T-helper 17 cell (primary cell): ENCODE results near the gene IREB2. TPM values are rescaled to one million over a fixed set of nuclear protein-coding genes. Genes with fewer than 3 reads are reported as not detected.
A peak's percentile ranks its signal among the peaks of the same experiment; 100 is the strongest.
"Not testable (repeated sequence)": the region's sequence is repeated elsewhere in the genome, so short reads cannot be mapped to it uniquely, and the experiment has no call there.

Experiments
- ATAC-seq: fragments of 150-1000 bp; cut with Tn5 transposase; 2 replicates; pipeline ENCODE4 v1.10.0; 2021; ENCODE audit warnings: mild to moderate bottlenecking, moderate library complexity
- DNase-seq, 3 donors: peaks; one replicate each; pipeline versions ENCODE4 v3.0.0 to v3.0.0-alpha.2; 2020 to 2021
- H3K9me3 ChIP-seq: one replicate; pipeline ENCODE4 v1.7.0; 2013; ENCODE audit warnings: low read length, mild to moderate bottlenecking; ENCODE audit not compliant: control insufficient read depth, poor library complexity, severe bottlenecking
- H3K27ac Mint-ChIP-seq: one replicate; pipeline ENCODE4 v1.8.0; 2022; ENCODE audit warnings: mild to moderate bottlenecking, moderate library complexity, mixed read lengths
- H3K27me3 Mint-ChIP-seq: one replicate; pipeline ENCODE4 v1.8.0; 2022; ENCODE audit warnings: mixed read lengths
- H3K36me3 Mint-ChIP-seq: one replicate; pipeline ENCODE4 v1.8.0; 2022; ENCODE audit warnings: low read depth, mixed read lengths
- H3K4me1 Mint-ChIP-seq: one replicate; pipeline ENCODE4 v1.8.0; 2022; ENCODE audit warnings: mild to moderate bottlenecking, mixed read lengths
- H3K4me3 Mint-ChIP-seq: one replicate; pipeline ENCODE4 v1.8.0; 2022; ENCODE audit warnings: mild to moderate bottlenecking, moderate library complexity, mixed read lengths
- total RNA-seq, 4 donors: library from RNA in 2 of 4; stranded (reverse) in 2 of 4; gene quantifications; one replicate each; pipeline ENCODE4 v1.2.3 and lab custom pipeline; 2022 to 2026

Gene IREB2
- total RNA-seq, 2 donors from 2014 or later = 51.9 to 56.3 TPM

DNA sequence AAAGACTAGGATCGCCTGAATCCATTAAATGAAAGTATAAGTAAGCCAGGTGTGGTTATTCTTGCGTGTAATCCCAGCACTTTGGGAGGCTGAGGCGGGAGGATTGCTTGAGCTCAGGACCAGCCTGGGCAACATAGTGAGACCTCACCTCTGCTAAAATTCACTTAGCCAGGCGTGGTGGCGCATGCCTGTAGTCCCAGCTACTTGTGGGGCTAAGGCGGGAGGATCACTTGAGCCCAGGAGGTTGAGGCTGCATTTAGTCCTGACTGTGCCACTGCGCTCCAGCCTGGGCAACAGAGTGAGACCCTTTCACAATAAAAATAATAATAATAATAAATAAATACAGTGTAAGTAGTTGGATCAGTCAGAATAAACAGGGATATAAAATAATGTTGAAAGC, 43.9 kb downstream of the IREB2 start:
- ATAC-seq = no peak
- peaks cover 3% of the 10 kb centered on the region for H3K36me3 Mint-ChIP-seq

DNA sequence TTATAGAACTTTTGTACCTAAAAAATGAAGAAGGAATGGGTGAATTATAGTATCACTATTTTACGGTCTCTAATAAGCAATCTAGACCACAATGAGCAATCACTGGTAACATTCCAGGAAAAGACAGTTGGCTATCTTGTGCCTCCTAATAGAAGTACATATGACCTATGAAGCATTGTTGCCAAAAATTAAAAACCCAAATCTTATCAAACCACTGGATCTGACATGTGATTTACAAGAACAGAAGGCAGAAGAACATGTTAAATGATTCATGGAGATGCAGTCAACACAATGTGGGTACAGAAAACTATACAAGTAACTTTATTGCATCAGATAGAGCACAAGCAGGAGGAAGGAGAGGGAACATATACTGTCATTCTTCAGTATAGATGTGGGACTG, 54.9 kb downstream of the IREB2 start:
- Mint-ChIP-seq H3K4me1 (peaks cover 6% of the 10 kb centered on the region), H3K27ac (no peak overlapping the region), H3K27me3 (no peaks in the 10 kb centered on the region), H3K4me3 (no peak overlapping the region), H3K36me3 (peaks cover 5% of the 10 kb centered on the region)
- H3K9me3 ChIP-seq = no peaks in the 10 kb centered on the region
- no peak for DNase-seq
- no peak for ATAC-seq

More for the DNA sequence above, 43.9 kb downstream of the IREB2 start:
- Mint-ChIP-seq H3K27ac (no peak overlapping the region), H3K4me3 (no peak overlapping the region), H3K27me3 (no peaks in the 10 kb centered on the region), H3K4me1 (no peaks in the 10 kb centered on the region)
- no peak for DNase-seq
- H3K9me3 ChIP-seq = no peaks in the 10 kb centered on the region

DNA sequence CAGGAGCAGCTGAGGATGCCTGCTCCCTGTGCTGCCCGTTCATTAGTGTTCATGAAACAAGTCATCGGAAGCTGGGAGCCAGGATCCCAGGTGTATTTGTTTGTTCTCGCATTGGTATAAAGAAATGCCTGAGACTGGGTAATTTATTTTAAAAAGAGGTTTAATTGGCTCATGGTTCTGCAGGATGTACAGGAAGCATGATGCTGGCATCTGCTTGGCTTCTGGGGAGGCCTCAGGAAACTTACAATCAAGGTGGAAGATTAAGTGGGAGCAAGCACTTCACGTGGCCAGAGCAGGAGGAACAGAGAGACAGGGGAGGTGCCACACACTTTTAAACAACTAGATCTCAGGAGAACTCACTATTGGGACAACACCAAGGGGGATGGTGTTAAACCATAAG, 63.8 kb downstream of the IREB2 start:
- ATAC-seq = no peak
- H3K9me3 ChIP-seq = no peaks in the 10 kb centered on the region
- H3K4me3 Mint-ChIP-seq = no peak overlapping the region
- H3K36me3 Mint-ChIP-seq = peaks cover 2% of the 10 kb centered on the region
- peaks cover 5% of the 10 kb centered on the region for H3K4me1 Mint-ChIP-seq
- no peaks in the 10 kb centered on the region for H3K27me3 Mint-ChIP-seq
- H3K27ac Mint-ChIP-seq = no peak overlapping the region
- no peak for DNase-seq

DNA sequence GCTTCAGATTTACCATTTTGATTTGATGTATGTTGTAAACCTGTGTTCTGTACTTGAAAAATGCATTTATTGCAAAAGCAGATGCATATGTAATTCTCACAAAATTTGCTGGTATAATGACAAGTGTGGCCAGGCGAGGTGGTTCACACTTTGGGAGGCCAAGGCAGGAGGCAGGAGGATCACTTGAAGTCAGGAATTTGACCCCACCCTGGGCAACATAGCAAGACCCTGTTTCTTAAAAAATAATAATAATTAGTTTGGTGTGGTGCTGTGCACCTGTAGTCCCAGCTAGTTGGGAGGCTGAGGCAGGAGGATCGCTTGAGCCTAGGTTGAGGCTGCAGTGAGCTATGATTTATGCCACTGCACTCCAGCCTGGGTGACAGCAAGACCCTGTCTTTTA, 64.6 kb downstream of the IREB2 start:
- ATAC-seq (no peak), DNase-seq (no peak)
- no peak overlapping the region for H3K27ac Mint-ChIP-seq
- H3K4me3 Mint-ChIP-seq = no peak overlapping the region
- H3K36me3 Mint-ChIP-seq = no peaks in the 10 kb centered on the region
- H3K27me3 Mint-ChIP-seq = no peaks in the 10 kb centered on the region
- peaks cover 8% of the 10 kb centered on the region for H3K4me1 Mint-ChIP-seq
- no peaks in the 10 kb centered on the region for H3K9me3 ChIP-seq

DNA sequence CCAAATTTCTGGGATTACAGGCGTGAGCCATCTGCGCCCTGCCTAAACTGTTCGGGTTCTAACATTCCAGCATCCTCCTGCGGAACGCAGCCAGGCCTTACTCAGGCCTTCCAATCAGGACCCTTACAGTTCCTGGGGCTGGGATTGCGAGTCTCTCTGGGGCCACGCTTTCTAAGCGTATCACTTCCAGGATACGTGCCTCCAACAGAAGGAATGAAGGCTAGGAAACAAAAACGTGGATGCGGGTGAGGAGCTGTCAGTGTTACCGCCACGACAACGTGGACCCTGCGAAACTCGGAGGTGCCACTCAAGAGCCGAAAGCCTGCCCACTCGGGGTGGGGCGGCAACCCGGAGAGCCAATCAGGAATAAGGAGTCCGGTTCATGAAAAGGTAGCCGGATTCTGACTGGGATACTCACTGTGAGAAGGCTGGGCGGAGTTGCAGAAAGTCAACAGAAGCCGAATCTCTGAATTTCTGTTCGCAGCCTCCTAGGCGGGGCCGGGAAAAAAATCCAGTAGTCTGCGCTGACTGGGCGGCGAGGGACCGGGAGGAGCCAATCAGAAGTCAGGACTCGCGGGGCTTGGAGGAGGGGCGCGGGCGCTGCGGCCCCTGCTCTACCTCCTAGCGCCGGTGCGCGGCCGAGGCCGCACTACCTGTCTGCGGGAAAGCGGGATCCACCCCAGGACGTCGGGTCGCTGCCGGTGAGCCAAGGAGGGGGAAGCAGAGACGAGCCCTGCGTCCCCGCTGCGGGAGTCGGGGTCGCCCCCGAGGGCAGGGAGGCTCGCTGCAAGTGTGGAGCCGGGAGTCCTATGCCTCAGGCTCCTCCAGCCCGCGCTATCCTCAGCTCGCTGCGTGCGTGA, 69.2 kb downstream of the IREB2 start, which contains the start of gene HYKK:
Gene HYKK, plus strand, starts transcription at position 607 of the 860 bp plus-strand sequence. CDS start 5,512 bp downstream, outside the sequence.
- ATAC-seq (peak; percentile 86), DNase-seq (peak; percentile 38 to 65 (median 51))

DNA sequence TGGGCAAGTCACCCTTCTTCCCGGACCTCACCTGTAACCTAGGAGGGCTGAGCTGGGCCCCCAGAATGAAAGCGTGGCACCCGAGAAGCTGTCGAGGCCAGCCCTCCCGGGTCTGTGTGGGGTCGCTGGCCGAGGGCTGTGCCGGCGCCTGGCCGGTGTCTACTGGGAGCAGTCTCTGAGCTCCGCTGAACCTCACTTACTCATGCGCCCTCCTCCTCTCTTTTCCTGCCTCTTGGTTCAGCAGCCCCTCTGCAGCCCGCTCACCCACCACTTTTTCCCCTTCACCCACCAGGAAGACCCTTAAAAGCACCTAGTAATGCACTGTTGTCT, 69.8 kb downstream of the IREB2 start:
- H3K4me3 Mint-ChIP-seq = peak overlapping the region; percentile 96
- DNase-seq = no peak

More for the DNA sequence above, 69.2 kb downstream of the IREB2 start, which contains the start of gene HYKK:
- H3K27ac Mint-ChIP-seq = peak within 1 kb of the TSS; percentile 75
- H3K4me1 Mint-ChIP-seq = peaks cover 17% of the 10 kb centered on the region
- H3K27me3 Mint-ChIP-seq = no peaks in the 10 kb centered on the region
- no peaks in the 10 kb centered on the region for H3K9me3 ChIP-seq
- H3K36me3 Mint-ChIP-seq = no peaks in the 10 kb centered on the region
- peak within 1 kb of the TSS; percentile 96 for H3K4me3 Mint-ChIP-seq

DNA sequence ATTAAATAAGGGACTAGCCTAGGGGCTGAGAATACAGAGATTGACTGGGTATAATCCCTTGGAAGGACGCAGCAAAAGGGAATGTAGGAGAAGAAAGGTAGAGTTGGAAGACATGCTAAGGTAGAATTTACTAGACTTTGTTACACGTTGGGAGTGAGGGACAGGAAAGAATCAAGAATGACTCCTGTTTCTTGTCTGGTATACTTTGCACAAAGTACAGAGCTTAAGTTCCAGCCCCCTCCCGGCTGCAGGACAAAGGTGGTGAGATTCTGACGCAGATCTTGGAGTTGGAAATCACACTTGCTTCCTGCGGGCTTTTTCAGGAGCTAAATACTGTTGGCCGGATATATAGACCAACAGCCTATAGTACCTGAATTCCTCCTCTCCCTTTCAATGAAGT, 70.3 kb downstream of the IREB2 start:
- peaks cover 17% of the 10 kb centered on the region for H3K4me1 Mint-ChIP-seq
- peak overlapping the region; percentile 75 for H3K27ac Mint-ChIP-seq
- no peaks in the 10 kb centered on the region for H3K27me3 Mint-ChIP-seq
- ATAC-seq = no peak
- H3K4me3 Mint-ChIP-seq = peak overlapping the region; percentile 96
- DNase-seq = no peak
- no peaks in the 10 kb centered on the region for H3K36me3 Mint-ChIP-seq
- H3K9me3 ChIP-seq = no peaks in the 10 kb centered on the region

More for the DNA sequence above, 69.8 kb downstream of the IREB2 start:
- Mint-ChIP-seq H3K27me3 (no peaks in the 10 kb centered on the region), H3K4me1 (peaks cover 17% of the 10 kb centered on the region), H3K36me3 (no peaks in the 10 kb centered on the region), H3K27ac (peak overlapping the region; percentile 75)
- ATAC-seq = peak; percentile 30
- no peaks in the 10 kb centered on the region for H3K9me3 ChIP-seq

DNA sequence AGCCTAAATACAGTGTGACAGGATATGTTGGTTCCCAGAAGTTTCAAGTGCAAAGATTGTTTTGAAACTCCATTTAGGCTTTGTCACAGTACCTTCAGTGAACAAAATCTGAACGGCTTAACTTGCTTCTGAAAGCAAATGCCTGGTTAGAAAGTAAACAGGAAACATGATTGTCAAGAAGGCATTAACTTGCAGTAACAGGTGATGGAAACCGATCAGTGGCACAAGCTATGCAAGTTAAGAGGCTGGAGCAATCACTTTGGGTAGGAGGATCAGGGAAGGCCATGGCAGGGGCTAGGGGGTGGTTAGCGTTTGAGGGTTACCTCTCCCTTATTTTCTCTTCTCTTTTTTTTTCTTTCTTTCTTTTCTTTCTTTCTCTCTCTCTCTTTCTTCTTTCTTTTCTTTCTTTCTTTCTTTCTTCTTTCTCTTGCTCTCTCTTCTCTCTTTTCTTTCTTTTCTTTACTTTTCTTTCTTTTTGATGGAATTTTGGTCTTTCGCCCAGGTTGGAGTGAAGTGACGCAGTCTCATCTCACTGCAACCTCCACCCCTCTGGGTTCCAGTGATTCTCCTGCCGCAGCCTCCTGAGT, 71.8 kb downstream of the IREB2 start:
- peaks cover 17% of the 10 kb centered on the region for H3K4me1 Mint-ChIP-seq
- no peaks in the 10 kb centered on the region for H3K36me3 Mint-ChIP-seq
- no peak overlapping the region for H3K27ac Mint-ChIP-seq
- no peak for DNase-seq
- H3K4me3 Mint-ChIP-seq = peak overlapping the region; percentile 70
- ATAC-seq = no peak
- no peaks in the 10 kb centered on the region for H3K9me3 ChIP-seq
- H3K27me3 Mint-ChIP-seq = no peaks in the 10 kb centered on the region

DNA sequence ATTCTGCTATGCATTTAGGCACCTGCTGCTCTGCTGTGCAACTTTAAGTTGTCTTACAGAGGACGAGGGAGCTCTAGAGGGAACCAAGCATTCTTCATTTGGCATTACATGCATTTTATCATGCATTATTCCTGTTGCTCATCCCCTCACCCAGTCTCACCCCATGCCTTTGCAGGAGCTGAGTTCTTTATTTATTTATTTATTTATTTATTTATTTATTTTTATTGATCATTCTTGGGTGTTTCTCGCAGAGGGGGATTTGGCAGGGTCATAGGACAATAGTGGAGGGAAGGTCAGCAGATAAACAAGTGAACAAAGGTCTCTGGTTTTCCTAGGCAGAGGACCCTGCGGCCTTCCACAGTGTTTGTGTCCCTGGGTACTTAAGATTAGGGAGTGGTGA, 82.0 kb downstream of the IREB2 start:
- H3K27ac Mint-ChIP-seq, H3K36me3 Mint-ChIP-seq, H3K4me1 Mint-ChIP-seq, ATAC-seq, DNase-seq, H3K4me3 Mint-ChIP-seq, H3K27me3 Mint-ChIP-seq, H3K9me3 ChIP-seq: not testable (repeated sequence)

DNA sequence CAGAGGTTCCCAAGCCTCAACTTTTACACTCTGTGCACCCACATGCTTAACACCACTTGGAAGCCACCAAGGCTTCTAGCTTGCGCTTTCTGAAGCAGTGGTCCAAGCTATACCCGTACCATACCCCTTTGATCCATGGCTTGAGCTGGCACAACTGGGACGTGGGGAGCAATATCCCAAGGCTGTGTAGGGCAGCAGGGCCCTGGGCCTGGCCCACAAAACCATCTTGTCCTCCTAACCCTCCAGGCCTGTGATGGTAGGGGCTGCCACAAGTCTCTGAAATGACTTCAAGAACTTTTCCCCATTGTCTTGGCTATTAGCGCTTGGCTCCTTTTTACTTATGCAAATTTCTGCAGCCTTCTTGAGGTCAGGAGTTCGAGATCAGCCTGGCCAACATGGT, 86.2 kb downstream of the IREB2 start:
- ATAC-seq (no peak), DNase-seq (no peak)
- no peaks in the 10 kb centered on the region for H3K36me3 Mint-ChIP-seq
- no peaks in the 10 kb centered on the region for H3K9me3 ChIP-seq
- H3K27ac Mint-ChIP-seq = no peak overlapping the region
- H3K4me1 Mint-ChIP-seq = no peaks in the 10 kb centered on the region
- H3K27me3 Mint-ChIP-seq = peaks cover 4% of the 10 kb centered on the region
- no peak overlapping the region for H3K4me3 Mint-ChIP-seq

DNA sequence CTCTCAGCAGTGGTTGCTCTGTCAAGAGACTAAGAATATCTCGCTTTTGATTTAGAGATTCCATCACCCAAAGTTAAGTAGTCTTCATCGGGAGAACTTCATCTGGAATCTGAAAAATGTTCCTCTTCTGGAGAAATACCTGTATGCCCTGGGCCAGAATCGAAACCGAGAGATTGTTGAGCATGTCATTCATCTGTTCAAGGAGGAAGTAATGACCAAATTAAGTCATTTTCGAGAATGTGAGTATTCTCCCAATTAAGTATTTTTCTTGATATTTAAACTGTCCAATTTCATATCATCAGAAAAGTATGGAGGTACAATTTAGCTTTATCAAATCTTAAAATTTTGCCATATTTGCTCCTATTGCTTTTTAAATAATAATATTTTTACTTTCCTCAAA, 89.3 kb downstream of the IREB2 start:
- H3K4me3 Mint-ChIP-seq = no peak overlapping the region
- H3K36me3 Mint-ChIP-seq = no peaks in the 10 kb centered on the region
- DNase-seq = no peak
- no peaks in the 10 kb centered on the region for H3K27me3 Mint-ChIP-seq
- no peaks in the 10 kb centered on the region for H3K4me1 Mint-ChIP-seq
- no peaks in the 10 kb centered on the region for H3K9me3 ChIP-seq
- H3K27ac Mint-ChIP-seq = no peak overlapping the region
- ATAC-seq = no peak

DNA sequence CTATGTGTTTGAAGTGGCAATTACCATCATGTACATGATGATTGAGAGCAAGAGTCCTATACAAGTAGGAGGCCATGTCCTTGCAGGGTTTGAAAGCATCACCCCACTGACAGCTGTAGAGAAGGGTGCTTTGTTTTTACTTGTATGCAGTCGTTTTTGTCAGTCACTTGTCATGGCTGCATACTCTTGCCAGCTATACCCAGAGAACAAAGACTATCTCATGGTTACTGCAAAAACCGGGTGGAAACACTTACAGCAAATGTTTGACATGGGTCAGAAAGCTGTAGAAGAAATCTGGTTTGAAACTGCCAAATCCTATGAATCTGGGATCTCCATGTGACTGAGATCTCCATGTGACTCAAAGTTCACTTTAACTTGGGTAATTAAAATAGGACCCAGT, 95.3 kb downstream of the IREB2 start:
- no peak overlapping the region for H3K27ac Mint-ChIP-seq
- no peaks in the 10 kb centered on the region for H3K27me3 Mint-ChIP-seq
- no peaks in the 10 kb centered on the region for H3K4me1 Mint-ChIP-seq
- no peaks in the 10 kb centered on the region for H3K9me3 ChIP-seq
- no peak for DNase-seq
- H3K4me3 Mint-ChIP-seq = no peak overlapping the region
- H3K36me3 Mint-ChIP-seq = no peaks in the 10 kb centered on the region
- ATAC-seq = no peak

DNA sequence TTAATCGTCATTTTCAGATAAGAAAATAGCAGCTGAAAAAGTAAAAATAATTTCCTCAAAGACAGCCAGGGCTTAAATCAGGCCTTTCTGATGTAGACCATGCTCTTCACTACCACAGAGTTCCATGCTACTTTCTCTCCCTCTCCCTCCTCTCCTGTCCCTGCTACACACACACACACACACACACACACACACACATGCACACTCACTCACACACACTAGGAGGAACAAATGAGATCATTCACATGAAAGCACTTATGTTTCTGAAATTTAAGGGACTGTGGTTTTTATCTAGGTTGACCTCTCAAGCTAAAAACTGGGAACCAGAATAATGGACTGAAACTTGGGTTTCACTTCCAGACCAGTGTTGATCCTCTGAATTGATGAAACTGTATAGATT, 98.1 kb downstream of the IREB2 start:
- Mint-ChIP-seq H3K4me3 (no peak overlapping the region), H3K4me1 (peaks cover 13% of the 10 kb centered on the region), H3K27me3 (no peaks in the 10 kb centered on the region), H3K36me3 (no peaks in the 10 kb centered on the region), H3K27ac (no peak overlapping the region)
- no peak for ATAC-seq
- no peak for DNase-seq
- no peaks in the 10 kb centered on the region for H3K9me3 ChIP-seq
